ENCODE results near the gene ARHGEF1.

- TF ChIP-seq, protein P1, sequence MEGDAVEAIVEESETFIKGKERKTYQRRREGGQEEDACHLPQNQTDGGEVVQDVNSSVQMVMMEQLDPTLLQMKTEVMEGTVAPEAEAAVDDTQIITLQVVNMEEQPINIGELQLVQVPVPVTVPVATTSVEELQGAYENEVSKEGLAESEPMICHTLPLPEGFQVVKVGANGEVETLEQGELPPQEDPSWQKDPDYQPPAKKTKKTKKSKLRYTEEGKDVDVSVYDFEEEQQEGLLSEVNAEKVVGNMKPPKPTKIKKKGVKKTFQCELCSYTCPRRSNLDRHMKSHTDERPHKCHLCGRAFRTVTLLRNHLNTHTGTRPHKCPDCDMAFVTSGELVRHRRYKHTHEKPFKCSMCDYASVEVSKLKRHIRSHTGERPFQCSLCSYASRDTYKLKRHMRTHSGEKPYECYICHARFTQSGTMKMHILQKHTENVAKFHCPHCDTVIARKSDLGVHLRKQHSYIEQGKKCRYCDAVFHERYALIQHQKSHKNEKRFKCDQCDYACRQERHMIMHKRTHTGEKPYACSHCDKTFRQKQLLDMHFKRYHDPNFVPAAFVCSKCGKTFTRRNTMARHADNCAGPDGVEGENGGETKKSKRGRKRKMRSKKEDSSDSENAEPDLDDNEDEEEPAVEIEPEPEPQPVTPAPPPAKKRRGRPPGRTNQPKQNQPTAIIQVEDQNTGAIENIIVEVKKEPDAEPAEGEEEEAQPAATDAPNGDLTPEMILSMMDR (IDR thresholded peaks at IDR 0.05; ENCODE audit: low read length), result no peak
- TF ChIP-seq EZH2 (IDR thresholded peaks at IDR 0.05; ENCODE audit: borderline replicate concordance, low read length), result no peak
Observed at GRCh38 chr19:41898235-41898634, 15.3 kb downstream of the ARHGEF1 start.
